GM23248 (cell line): ENCODE measurements around the gene CEL. TPM values are rescaled to one million over a fixed set of nuclear protein-coding genes. Genes with fewer than 3 reads are reported as not detected.

Source experiments
- DNase-seq: peaks from one replicate; pipeline ENCODE4 v3.0.0-alpha.2; 2015
- H2AFZ ChIP-seq: fragments of 200-600 bp; sonication (generic); 2 replicates; pipeline ENCODE4 v1.6.1; 2016; ENCODE audit warnings: antibody characterized with exemption
- H3F3A ChIP-seq: fragments of 200-600 bp; sonication (generic); 2 replicates; pipeline ENCODE4 v1.6.1; 2016; ENCODE audit warnings: mild to moderate bottlenecking, antibody characterized with exemption, mixed run types; ENCODE audit not compliant: insufficient read depth
- H3K27ac ChIP-seq: fragments of 200-600 bp; sonication (generic); 2 replicates; pipeline ENCODE4 v1.5.1; 2016; ENCODE audit warnings: mild to moderate bottlenecking
- H3K27me3 ChIP-seq: fragments of 200-600 bp; sonication (generic); replicated peaks from 2 replicates; pipeline ENCODE4 v1.6.1; 2016; ENCODE audit warnings: mild to moderate bottlenecking; ENCODE audit not compliant: insufficient read depth
- H3K36me3 ChIP-seq: fragments of 200-600 bp; sonication (generic); 2 replicates; pipeline ENCODE4 v1.6.1; 2016; ENCODE audit warnings: low read depth, mild to moderate bottlenecking
- H3K4me1 ChIP-seq: fragments of 200-600 bp; sonication (generic); 2 replicates; pipeline ENCODE4 v1.6.1; 2016; ENCODE audit warnings: mild to moderate bottlenecking; ENCODE audit not compliant: insufficient read depth
- H3K4me2 ChIP-seq: fragments of 200-600 bp; sonication (generic); one replicate; pipeline ENCODE4 v1.6.1; 2016; ENCODE audit warnings: mild to moderate bottlenecking; ENCODE audit not compliant: unreplicated experiment
- H3K4me3 ChIP-seq: fragments of 200-600 bp; sonication (generic); 2 replicates; pipeline ENCODE4 v1.5.1; 2016; ENCODE audit warnings: mild to moderate bottlenecking
- H3K79me2 ChIP-seq: fragments of 200-600 bp; sonication (generic); 2 replicates; pipeline ENCODE4 v1.6.1; 2016; ENCODE audit warnings: mild to moderate bottlenecking; ENCODE audit not compliant: insufficient read depth
- H3K9ac ChIP-seq: fragments of 200-600 bp; sonication (generic); 2 replicates; pipeline ENCODE4 v1.6.1; 2016; ENCODE audit warnings: mild to moderate bottlenecking
- H3K9me2 ChIP-seq: fragments of 200-600 bp; sonication (generic); 2 replicates; pipeline ENCODE4 v1.6.1; 2016; ENCODE audit warnings: mixed run types, mild to moderate bottlenecking, moderate library complexity; ENCODE audit not compliant: insufficient read depth
- H3K9me3 ChIP-seq: fragments of 200-600 bp; sonication (generic); one replicate; pipeline ENCODE4 v1.6.1; 2017; ENCODE audit warnings: low read depth
- H4K20me1 ChIP-seq: fragments of 200-600 bp; sonication (generic); 2 replicates; pipeline ENCODE4 v1.6.0; 2016; ENCODE audit not compliant: insufficient read depth
- EZH2 ChIP-seq: fragments of 200-600 bp; sonication (generic); IDR thresholded peaks from 2 replicates; pipeline ENCODE4 v1.6.1; 2018; ENCODE audit warnings: antibody characterized with exemption, mild to moderate bottlenecking; ENCODE audit not compliant: insufficient read depth, poor library complexity, severe bottlenecking
- EZH2phosphoT487 ChIP-seq: fragments of 200-600 bp; sonication (generic); IDR thresholded peaks from 2 replicates; pipeline ENCODE4 v1.6.1; 2018; ENCODE audit warnings: antibody characterized with exemption, moderate library complexity, mild to moderate bottlenecking, low read depth; ENCODE audit not compliant: insufficient read depth
- WGBS, 2 experiments: methylation state at CpG; one replicate each; pipeline ENCODE4 v1.1.6; 2015 to 2017; ENCODE audit warnings: low lambda C conversion rate in 2 of 2, low coverage in 1 of 2; ENCODE audit errors: missing lambda C conversion rate in 2 of 2; 5-methylcytosine and 5-hydroxymethylcytosine counted together
- in situ Hi-C: fragments of 300-500 bp; cut with MboI; formaldehyde crosslinking; loops from 2 replicates; pipeline ENCODE4 v1.15.0; 2020
- polyA plus RNA-seq: library from polyadenylated mRNA; unstranded; fragments of >200 nt; fragmentation: Nextera tagmentation; extraction: Ambion mirVana; gene quantifications from 2 replicates; pipeline ENCODE4 v1.2.1, GENCODE V29; 2016
- total RNA-seq: library from RNA; depleted of rRNA; stranded (reverse); fragments of >200 nt; shearing (Covaris generic); gene quantifications from 2 replicates; pipeline ENCODE4 v1.2.3, GENCODE V29; 2014

CEL gene
- total and polyA plus RNA-seq, 2 experiments from 2014 or later: 0.22 TPM; not detected in 1

DNA sequence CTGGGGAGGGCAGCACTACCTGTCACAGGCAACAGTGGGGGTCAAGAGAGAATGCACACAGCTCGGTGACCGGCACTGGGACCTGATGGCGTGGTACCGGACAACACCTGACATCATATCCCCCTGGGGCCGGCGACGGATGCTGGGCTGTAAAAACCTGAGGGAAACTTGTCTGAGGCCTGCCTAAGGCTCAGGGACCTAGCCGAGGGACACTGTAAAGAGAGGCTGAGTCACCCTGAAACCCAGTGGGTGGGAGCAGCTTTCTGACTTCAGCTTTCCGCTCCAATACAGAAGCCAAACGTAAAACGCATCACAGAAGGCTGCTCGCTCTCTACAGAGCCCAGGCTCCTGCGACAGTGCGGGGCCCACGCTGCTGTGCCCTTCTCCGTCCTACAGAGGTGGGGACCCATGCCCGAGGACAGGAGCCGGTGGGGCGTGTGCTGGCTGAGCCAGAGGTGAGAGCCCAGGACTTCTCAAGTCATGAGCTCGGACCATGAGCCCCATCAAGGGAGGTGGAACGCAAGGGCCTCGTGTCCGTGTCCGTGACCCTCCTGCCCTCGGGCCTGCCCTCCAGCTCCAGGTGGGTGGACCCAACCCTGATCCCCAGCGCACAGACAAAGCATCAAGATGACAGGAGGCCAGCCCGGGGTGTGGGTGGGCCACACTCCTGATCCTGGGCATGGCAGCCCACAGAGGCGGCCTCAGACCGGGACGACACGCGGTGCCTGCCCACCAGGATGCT, 54.0 kb downstream of the CEL start:
- Histone ChIP-seq H3K27me3 (no peaks in the 10 kb centered on the region), H3K4me1 (peaks cover 32% of the 10 kb centered on the region), H3F3A (no peaks in the 10 kb centered on the region), H3K79me2 (peaks cover 79% of the 10 kb centered on the region), H3K4me3 (no peak overlapping the region), H4K20me1 (no peaks in the 10 kb centered on the region; the same call in 1 of the 2 replicates), H3K4me2 (peak overlapping the region; percentile 34), H3K9ac (peak overlapping the region; percentile 59), H3K27ac (peak overlapping the region; percentile 44), H3K36me3 (no peaks in the 10 kb centered on the region), H2AFZ (no peak overlapping the region), H3K9me3 (no peaks in the 10 kb centered on the region), H3K9me2 (no peaks in the 10 kb centered on the region)
- WGBS, 2 experiments: 60 to 70% methylated on average over 30 to 32 of the region's 32 CpGs
- TF ChIP-seq EZH2phosphoT487: no peak
- TF ChIP-seq EZH2: no peak
- in situ Hi-C loops: no loop called here
- peak; percentile 87 for DNase-seq

DNA sequence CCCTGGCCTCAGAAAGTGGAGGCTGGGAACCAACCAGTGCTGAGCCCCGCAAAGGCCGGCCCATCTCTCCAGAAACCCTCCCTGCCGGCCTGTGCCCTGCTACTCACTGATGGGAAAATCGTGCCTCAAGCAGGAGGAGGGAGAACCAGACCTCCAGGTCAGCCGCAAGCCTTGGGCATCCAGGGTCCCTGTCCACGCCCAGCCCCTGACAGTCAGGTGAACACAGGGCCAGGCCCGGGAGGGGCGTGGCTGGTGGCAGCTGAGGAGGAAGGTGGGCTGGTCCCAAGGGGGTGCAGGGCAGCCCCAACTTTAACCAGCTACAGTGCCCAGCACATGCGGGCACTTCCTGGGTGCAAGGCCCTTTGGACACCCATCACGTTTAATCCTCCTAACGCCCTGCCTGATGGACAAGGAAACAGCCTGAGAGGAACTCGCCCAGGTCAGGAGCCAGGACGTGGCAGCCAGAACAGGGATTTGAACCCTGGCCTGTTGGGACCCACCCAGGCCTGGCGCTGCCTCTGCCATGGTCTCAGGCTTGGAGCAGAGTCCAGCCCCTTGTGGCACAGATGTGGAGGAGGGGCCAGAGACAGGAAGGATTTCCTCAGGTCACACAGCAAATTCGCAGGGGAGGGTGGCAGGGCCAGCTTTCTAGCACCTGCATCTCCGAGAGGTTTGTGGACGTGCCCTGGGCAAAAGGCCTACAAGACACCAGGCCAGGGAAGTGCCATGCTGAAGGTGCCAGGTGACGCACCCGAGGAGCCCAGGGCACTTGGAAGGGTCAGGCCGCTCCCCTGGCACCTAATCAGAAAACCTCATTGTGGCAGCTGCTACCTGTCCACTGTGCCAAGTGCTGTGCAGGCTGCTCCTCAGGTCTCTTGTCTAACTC, 54.8 kb downstream of the CEL start:
- H3K9ac ChIP-seq: peak overlapping the region; percentile 59; the same call in 1 of the 2 replicates
- in situ Hi-C loops: no loop called here
- no peak overlapping the region for H2AFZ ChIP-seq
- 89 to 90% methylated on average over 16 to 19 of the region's 20 CpGs for WGBS, 2 experiments
- H3K79me2 ChIP-seq: peaks cover 74% of the 10 kb centered on the region
- no peaks in the 10 kb centered on the region for H3K27me3 ChIP-seq
- H3K4me1 ChIP-seq: peaks cover 32% of the 10 kb centered on the region
- no peaks in the 10 kb centered on the region; the same call in 1 of the 2 replicates for H3F3A ChIP-seq
- no peak overlapping the region for H3K27ac ChIP-seq
- no peak overlapping the region for H3K4me2 ChIP-seq
- no peak for TF ChIP-seq EZH2phosphoT487
- no peak for TF ChIP-seq EZH2
- H3K36me3 ChIP-seq: no peaks in the 10 kb centered on the region
- no peaks in the 10 kb centered on the region; the same call in 1 of the 2 replicates for H4K20me1 ChIP-seq
- no peak for DNase-seq
- H3K9me2 ChIP-seq: no peaks in the 10 kb centered on the region
- no peak overlapping the region for H3K4me3 ChIP-seq
- no peaks in the 10 kb centered on the region for H3K9me3 ChIP-seq

GRCh38 chr9:133117271-133118178, 55.7 kb downstream of the CEL start:
- Histone ChIP-seq H3K27ac (no peak overlapping the region), H3K79me2 (peaks cover 66% of the 10 kb centered on the region), H3K4me3 (no peak overlapping the region), H3K4me2 (no peak overlapping the region), H3K9me3 (no peaks in the 10 kb centered on the region), H3K9ac (no peak overlapping the region), H3K27me3 (no peaks in the 10 kb centered on the region), H3K4me1 (peaks cover 32% of the 10 kb centered on the region), H4K20me1 (no peaks in the 10 kb centered on the region; the same call in 1 of the 2 replicates), H3K36me3 (no peaks in the 10 kb centered on the region), H3F3A (peaks cover 5% of the 10 kb centered on the region; the same call in 1 of the 2 replicates), H3K9me2 (no peaks in the 10 kb centered on the region), H2AFZ (no peak overlapping the region)
- TF ChIP-seq EZH2 (no peak), EZH2phosphoT487 (no peak)
- 63 to 68% methylated on average over 18 of the region's 18 CpGs for WGBS, 2 experiments
- DNase-seq: peak; percentile 57
- in situ Hi-C loops: no loop called here

GRCh38 chr9:133118179-133118520, 56.4 kb downstream of the CEL start:
- no peak overlapping the region for H3K27ac ChIP-seq
- no peaks in the 10 kb centered on the region for H3K9me3 ChIP-seq
- H3K4me3 ChIP-seq: no peak overlapping the region
- H3K27me3 ChIP-seq: no peaks in the 10 kb centered on the region
- H3K4me1 ChIP-seq: peaks cover 33% of the 10 kb centered on the region
- no peak overlapping the region for H2AFZ ChIP-seq
- H3K4me2 ChIP-seq: no peak overlapping the region
- 84 to 85% methylated on average over 3 of the region's 3 CpGs for WGBS, 2 experiments
- TF ChIP-seq EZH2 (no peak), EZH2phosphoT487 (no peak)
- DNase-seq: no peak
- H4K20me1 ChIP-seq: no peaks in the 10 kb centered on the region; the same call in 1 of the 2 replicates
- in situ Hi-C loops: no loop called here
- no peak overlapping the region for H3K9ac ChIP-seq
- H3K9me2 ChIP-seq: no peaks in the 10 kb centered on the region
- H3K36me3 ChIP-seq: no peaks in the 10 kb centered on the region
- peaks cover 11% of the 10 kb centered on the region for H3F3A ChIP-seq
- peaks cover 61% of the 10 kb centered on the region for H3K79me2 ChIP-seq
